ENCODE data around the gene NRTN. TPM values are rescaled to one million over a fixed set of nuclear protein-coding genes. Genes with fewer than 3 reads are reported as not detected.
"Not testable (repeated sequence)": the region's sequence is repeated elsewhere in the genome, so short reads cannot be mapped to it uniquely, and the experiment has no call there.

The NRTN gene
- total RNA-seq, 1 donor from 2014 or later, result 0.40 TPM

- peaks cover 6% of the 10 kb centered on the region for H3K27me3 Mint-ChIP-seq (ENCODE audit: unreplicated experiment)
- no peak for DNase-seq (ENCODE audit: extremely low spot score, unreplicated experiment)
- no peaks in the 10 kb centered on the region for H3K4me1 Mint-ChIP-seq (ENCODE audit: unreplicated experiment)
- no peak overlapping the region for H3K27ac Mint-ChIP-seq (ENCODE audit: unreplicated experiment)
- H3K4me3 Mint-ChIP-seq (ENCODE audit: unreplicated experiment), result no peak overlapping the region
- no peak for TF ChIP-seq CTCF (IDR thresholded peaks at IDR 0.05)
- no peaks in the 10 kb centered on the region for H3K9me3 Mint-ChIP-seq (ENCODE audit: unreplicated experiment)
- H3K36me3 Mint-ChIP-seq (ENCODE audit: unreplicated experiment), result no peaks in the 10 kb centered on the region
Observed at GRCh38 chr19:5838353-5839064, 33.6 kb downstream of the NRTN start.

GRCh38 chr19:5839065-5840017 lies 34.5 kb downstream of the NRTN start, which contains the start of gene FUT6:
Gene FUT6 (minus strand): TSS chr19:5839702. CDS start chr19:5832567, 7,135 bp downstream.
- no peaks in the 10 kb centered on the region for H3K36me3 Mint-ChIP-seq (ENCODE audit: unreplicated experiment)
- no peaks in the 10 kb centered on the region for H3K9me3 Mint-ChIP-seq (ENCODE audit: unreplicated experiment)
- no peaks in the 10 kb centered on the region for H3K27me3 Mint-ChIP-seq (ENCODE audit: unreplicated experiment)
- H3K4me1 Mint-ChIP-seq (ENCODE audit: unreplicated experiment), result no peaks in the 10 kb centered on the region
- no peak within 1 kb of the TSS for H3K4me3 Mint-ChIP-seq (ENCODE audit: unreplicated experiment)
- no peak within 1 kb of the TSS for H3K27ac Mint-ChIP-seq (ENCODE audit: unreplicated experiment)
- no peak for DNase-seq (ENCODE audit: extremely low spot score, unreplicated experiment)
- TF ChIP-seq CTCF (IDR thresholded peaks at IDR 0.05), result no peak

- H3K27ac Mint-ChIP-seq (ENCODE audit: unreplicated experiment); H3K36me3 Mint-ChIP-seq (ENCODE audit: unreplicated experiment); DNase-seq (ENCODE audit: extremely low spot score, unreplicated experiment); H3K9me3 Mint-ChIP-seq (ENCODE audit: unreplicated experiment); H3K4me1 Mint-ChIP-seq (ENCODE audit: unreplicated experiment); H3K27me3 Mint-ChIP-seq (ENCODE audit: unreplicated experiment); H3K4me3 Mint-ChIP-seq (ENCODE audit: unreplicated experiment): not testable (repeated sequence)
Observed at GRCh38 chr19:5841735-5842111, 36.9 kb downstream of the NRTN start.

GRCh38 chr19:5843295-5843927 lies 38.5 kb downstream of the NRTN start:
- H3K4me3 Mint-ChIP-seq (ENCODE audit: unreplicated experiment), result no peak overlapping the region
- H3K36me3 Mint-ChIP-seq (ENCODE audit: unreplicated experiment), result no peaks in the 10 kb centered on the region
- DNase-seq (ENCODE audit: extremely low spot score, unreplicated experiment), result no peak
- H3K27ac Mint-ChIP-seq (ENCODE audit: unreplicated experiment), result no peak overlapping the region
- H3K4me1 Mint-ChIP-seq (ENCODE audit: unreplicated experiment), result no peaks in the 10 kb centered on the region
- no peaks in the 10 kb centered on the region for H3K27me3 Mint-ChIP-seq (ENCODE audit: unreplicated experiment)
- no peak for TF ChIP-seq CTCF (IDR thresholded peaks at IDR 0.05)
- no peaks in the 10 kb centered on the region for H3K9me3 Mint-ChIP-seq (ENCODE audit: unreplicated experiment)

GRCh38 chr19:5844456-5845433 lies 39.9 kb downstream of the NRTN start:
- Mint-ChIP-seq H3K27ac (ENCODE audit: unreplicated experiment) (no peak overlapping the region), H3K36me3 (ENCODE audit: unreplicated experiment) (no peaks in the 10 kb centered on the region), H3K27me3 (ENCODE audit: unreplicated experiment) (no peaks in the 10 kb centered on the region), H3K4me1 (ENCODE audit: unreplicated experiment) (no peaks in the 10 kb centered on the region), H3K4me3 (ENCODE audit: unreplicated experiment) (no peak overlapping the region), H3K9me3 (ENCODE audit: unreplicated experiment) (no peaks in the 10 kb centered on the region)
- DNase-seq (ENCODE audit: extremely low spot score, unreplicated experiment), result no peak
- no peak for TF ChIP-seq CTCF (IDR thresholded peaks at IDR 0.05)

GRCh38 chr19:5847846-5848245 lies 43.0 kb downstream of the NRTN start:
- H3K27me3 Mint-ChIP-seq (ENCODE audit: unreplicated experiment); DNase-seq (ENCODE audit: extremely low spot score, unreplicated experiment); H3K36me3 Mint-ChIP-seq (ENCODE audit: unreplicated experiment); H3K9me3 Mint-ChIP-seq (ENCODE audit: unreplicated experiment); H3K27ac Mint-ChIP-seq (ENCODE audit: unreplicated experiment); H3K4me3 Mint-ChIP-seq (ENCODE audit: unreplicated experiment); H3K4me1 Mint-ChIP-seq (ENCODE audit: unreplicated experiment): not testable (repeated sequence)

GRCh38 chr19:5848621-5849020 lies 43.8 kb downstream of the NRTN start:
- not testable (repeated sequence) for DNase-seq (ENCODE audit: extremely low spot score, unreplicated experiment); H3K9me3 Mint-ChIP-seq (ENCODE audit: unreplicated experiment); H3K4me1 Mint-ChIP-seq (ENCODE audit: unreplicated experiment); H3K27ac Mint-ChIP-seq (ENCODE audit: unreplicated experiment); H3K4me3 Mint-ChIP-seq (ENCODE audit: unreplicated experiment); H3K36me3 Mint-ChIP-seq (ENCODE audit: unreplicated experiment)
- H3K27me3 Mint-ChIP-seq (ENCODE audit: unreplicated experiment), result peaks cover 12% of the 10 kb centered on the region
